Fibroblast of the conjunctiva (primary cell): ENCODE results near the gene LRMDA.

Source experiments
- DNase-seq: peaks from one replicate; pipeline ENCODE4 v3.0.0-alpha.2; 2010; ENCODE audit warnings: low read depth

The LRMDA gene

GRCh38 chr10:75875740-75876139, 444.3 kb downstream of the LRMDA start:
- no peak for DNase-seq

GRCh38 chr10:75876710-75877109, 445.3 kb downstream of the LRMDA start:
- no peak for DNase-seq

- DNase-seq, result no peak
These were observed 446.5 kb downstream of the LRMDA start for GRCh38 chr10:75877877-75878276.

- DNase-seq, result no peak
These were observed 447.2 kb downstream of the LRMDA start for GRCh38 chr10:75878586-75878985.

- no peak for DNase-seq
These were observed 448.8 kb downstream of the LRMDA start for GRCh38 chr10:75880031-75880775.

- no peak for DNase-seq
These were observed 452.0 kb downstream of the LRMDA start for GRCh38 chr10:75883081-75884072.

- DNase-seq, result no peak
These were observed 453.4 kb downstream of the LRMDA start for GRCh38 chr10:75884808-75885207.

- DNase-seq, result no peak
These were observed 455.9 kb downstream of the LRMDA start for GRCh38 chr10:75887369-75887768.

- DNase-seq, result no peak
These were observed 456.7 kb downstream of the LRMDA start for GRCh38 chr10:75887992-75888680.

- DNase-seq, result no peak
These were observed 457.6 kb downstream of the LRMDA start for GRCh38 chr10:75889051-75889450.

GRCh38 chr10:75894761-75895160, 463.3 kb downstream of the LRMDA start:
- DNase-seq, result no peak

- DNase-seq, result no peak
These were observed 463.8 kb downstream of the LRMDA start for GRCh38 chr10:75895259-75895658.

- DNase-seq, result no peak
These were observed 468.5 kb downstream of the LRMDA start for GRCh38 chr10:75899816-75900390.

GRCh38 chr10:75902816-75903215, 471.4 kb downstream of the LRMDA start:
- DNase-seq, result no peak

GRCh38 chr10:75904499-75905283, 473.3 kb downstream of the LRMDA start:
- DNase-seq, result no peak

- no peak for DNase-seq
These were observed 474.1 kb downstream of the LRMDA start for GRCh38 chr10:75905490-75905889.

- DNase-seq, result peak; percentile 28
These were observed 478.6 kb downstream of the LRMDA start for GRCh38 chr10:75910032-75910431.

- DNase-seq, result no peak
These were observed 480.0 kb downstream of the LRMDA start for GRCh38 chr10:75911426-75911825.

- DNase-seq, result no peak
These were observed 485.5 kb downstream of the LRMDA start for GRCh38 chr10:75916906-75917305.

GRCh38 chr10:75919913-75920312, 488.5 kb downstream of the LRMDA start:
- DNase-seq, result no peak

GRCh38 chr10:75922435-75922834, 491.0 kb downstream of the LRMDA start:
- DNase-seq, result no peak
